HG03378 (cell line): ENCODE data around the gene ADPRM.
"Not testable (repeated sequence)": the region's sequence is repeated elsewhere in the genome, so short reads cannot be mapped to it uniquely, and the experiment has no call there.

ENCODE experiments used
- ATAC-seq: cut with Tn5 transposase; IDR thresholded peaks from one replicate; pipeline ENCODE4 v1.9.1; 2021; ENCODE audit warnings: mild to moderate bottlenecking, moderate library complexity; ENCODE audit not compliant: unreplicated experiment

ADPRM gene

DNA sequence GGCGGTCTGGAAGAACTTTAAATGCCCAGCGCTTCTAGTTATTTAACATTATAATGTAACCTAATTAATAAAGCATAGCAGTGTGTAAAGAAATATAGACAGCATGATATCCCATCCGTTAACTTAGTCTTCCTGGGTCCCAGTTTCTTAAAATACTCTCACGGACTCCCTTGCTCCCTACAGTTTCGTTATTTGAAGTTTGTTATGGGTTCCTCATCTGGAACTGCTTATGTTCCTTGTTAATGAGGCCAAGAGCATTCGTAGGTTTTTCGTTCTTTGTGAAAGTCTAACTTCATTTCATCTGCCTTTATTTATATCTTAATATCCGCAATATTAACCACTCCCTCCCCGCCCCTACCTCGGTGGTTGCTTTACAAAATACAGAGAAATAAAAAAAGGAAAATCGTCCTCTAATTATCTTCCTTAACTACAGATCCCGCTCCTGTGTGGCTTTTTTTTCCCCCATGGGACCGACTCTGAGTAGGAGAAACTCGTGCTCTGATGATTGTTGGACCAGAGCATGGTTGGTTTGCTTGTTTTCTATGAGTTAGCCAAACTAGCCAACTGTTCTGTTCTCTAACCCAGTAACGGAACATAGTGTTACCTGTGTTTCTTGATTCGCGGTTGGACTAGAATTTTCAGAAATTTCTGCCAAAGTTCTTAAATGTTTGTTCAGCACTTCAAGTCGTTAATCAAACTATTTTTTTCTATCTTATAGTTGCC lies 863 bp downstream of the ADPRM start:
- no peak for ATAC-seq

DNA sequence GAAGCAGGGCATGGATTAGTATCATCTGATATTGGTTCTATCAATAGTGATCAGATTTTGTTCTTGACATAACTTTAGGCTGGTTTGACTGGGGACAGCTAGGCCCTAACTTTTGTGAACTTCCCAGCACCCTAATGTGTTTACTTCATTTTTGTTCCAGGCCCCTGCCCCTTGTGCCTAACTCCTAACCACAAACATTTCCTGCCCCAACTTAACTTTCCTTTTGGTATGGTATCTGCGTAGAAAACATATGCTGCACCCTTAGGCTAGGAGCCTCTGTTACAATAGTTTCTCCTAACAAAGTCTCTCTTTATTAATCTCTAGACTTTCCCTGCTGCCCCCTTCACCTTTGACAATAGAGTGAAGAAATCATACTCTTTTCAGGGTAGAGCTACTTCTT lies 2.5 kb downstream of the ADPRM start:
- ATAC-seq: no peak

DNA sequence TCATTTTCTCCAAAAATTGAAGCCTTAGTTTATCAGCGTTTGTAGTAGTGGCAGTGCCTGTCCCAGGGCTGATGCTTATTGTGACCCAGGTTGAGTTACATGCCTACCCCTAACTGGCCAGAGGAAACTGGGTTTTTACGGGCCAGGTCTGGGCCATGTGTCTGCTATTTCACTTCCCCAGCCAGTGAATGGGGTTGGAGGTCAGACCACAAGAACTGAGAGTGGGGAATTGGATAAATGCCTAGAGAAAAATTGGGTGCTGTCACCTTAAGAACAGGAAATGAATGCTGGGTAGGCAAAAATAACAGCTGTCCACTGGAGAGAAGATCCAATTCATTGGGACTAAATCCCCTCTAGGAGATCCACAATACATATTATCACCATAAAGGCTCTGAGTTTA lies 5.2 kb downstream of the ADPRM start:
- ATAC-seq: no peak

DNA sequence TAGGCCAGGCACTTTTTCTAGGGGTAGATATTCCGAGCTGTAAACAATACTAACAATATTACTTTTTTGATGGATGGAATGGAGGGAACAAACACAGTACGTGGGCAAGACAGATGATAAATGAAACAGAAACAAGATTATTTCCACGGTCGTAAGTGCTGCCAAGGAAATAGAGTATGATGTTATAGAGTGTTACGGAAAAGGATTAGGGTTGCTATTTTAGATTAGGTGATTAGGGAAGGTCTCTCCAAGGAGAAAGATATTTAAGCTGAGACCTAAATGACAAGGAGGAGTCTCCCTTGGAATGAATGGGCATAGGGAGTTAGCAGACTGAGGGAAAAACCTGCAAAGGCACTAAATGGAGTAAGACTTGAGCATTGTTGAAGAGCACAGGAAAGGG lies 8.3 kb downstream of the ADPRM start:
- ATAC-seq: no peak

- no peak for ATAC-seq
Measured at GRCh38 chr17:10713318-10713717, 15.9 kb downstream of the ADPRM start.

- ATAC-seq: no peak
Measured at GRCh38 chr17:10716218-10716617, 18.8 kb downstream of the ADPRM start.

GRCh38 chr17:10718547-10718946 lies 21.2 kb downstream of the ADPRM start:
- ATAC-seq: no peak

- no peak for ATAC-seq
Measured at GRCh38 chr17:10724546-10725195, 27.3 kb downstream of the ADPRM start.

DNA sequence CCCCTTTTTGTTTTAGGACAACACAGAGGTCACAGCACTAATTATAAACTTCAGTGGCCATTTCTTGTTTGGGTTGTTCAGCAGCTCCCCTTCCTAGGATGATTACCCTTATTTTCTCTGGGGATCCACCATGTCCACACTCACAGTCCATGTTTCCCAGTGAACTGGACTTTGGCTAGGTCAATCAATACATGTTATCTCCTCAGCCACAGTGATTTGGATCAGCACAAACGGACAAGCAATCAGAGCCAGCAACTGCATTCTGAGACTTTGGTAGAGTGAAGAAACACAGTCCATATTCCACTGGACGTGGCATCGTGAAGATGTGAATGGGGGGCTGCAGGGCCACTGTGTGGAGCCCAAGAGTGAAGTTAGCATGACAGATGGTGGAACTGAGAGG lies 27.9 kb downstream of the ADPRM start:
- ATAC-seq: no peak

- no peak for ATAC-seq
Measured at GRCh38 chr17:10726196-10726595, 28.8 kb downstream of the ADPRM start.

GRCh38 chr17:10727192-10727591 lies 29.8 kb downstream of the ADPRM start:
- ATAC-seq: no peak

GRCh38 chr17:10728331-10728892 lies 31.0 kb downstream of the ADPRM start:
- ATAC-seq: no peak

DNA sequence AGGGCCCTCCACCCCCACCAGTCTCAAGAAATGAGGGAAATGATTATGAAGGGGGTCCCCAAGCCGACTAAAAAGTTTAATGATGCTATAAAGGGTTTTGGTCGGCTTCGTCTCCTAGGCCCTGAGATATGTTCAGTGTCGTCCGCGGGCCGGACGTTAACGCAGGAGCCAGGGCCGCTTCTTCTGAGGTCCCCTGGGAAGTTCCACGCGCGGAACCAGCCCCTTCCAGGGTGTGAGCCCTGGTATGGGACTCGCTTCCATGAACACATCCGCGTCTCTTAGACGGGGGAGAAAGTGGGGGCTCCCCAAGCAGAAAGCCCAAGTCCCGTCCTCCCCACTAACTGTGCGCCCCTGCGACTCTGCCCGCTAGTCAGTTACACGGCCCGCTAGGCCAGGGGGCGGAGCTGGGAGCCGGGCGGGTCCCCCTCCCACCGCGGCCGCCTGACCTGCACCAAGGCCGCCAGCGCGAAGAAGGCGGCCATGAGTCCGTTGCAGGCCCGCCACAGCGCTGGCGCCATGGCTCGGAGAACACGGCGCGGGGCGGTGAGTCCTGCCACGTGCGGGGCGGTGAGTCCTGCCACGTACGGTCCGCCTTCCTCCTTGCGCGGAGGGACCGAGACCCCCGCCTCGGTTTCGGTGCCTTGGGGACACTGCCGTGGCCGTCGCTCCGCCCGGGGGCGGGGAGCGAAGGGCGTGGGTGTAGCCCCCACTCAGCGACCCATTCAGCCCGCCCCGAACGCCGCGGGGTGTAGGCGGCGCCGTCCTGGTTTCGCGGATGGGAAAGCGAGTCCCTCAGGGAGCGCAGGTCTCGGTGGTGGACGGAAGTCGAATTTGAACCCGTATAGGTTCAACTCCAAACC lies 32.2 kb downstream of the ADPRM start, which contains the start of gene TMEM220:
Gene TMEM220, minus strand, starts transcription at position 690 of the 860 bp plus-strand sequence. Its CDS starts 172 bp downstream, at position 518.
- ATAC-seq: no peak

DNA sequence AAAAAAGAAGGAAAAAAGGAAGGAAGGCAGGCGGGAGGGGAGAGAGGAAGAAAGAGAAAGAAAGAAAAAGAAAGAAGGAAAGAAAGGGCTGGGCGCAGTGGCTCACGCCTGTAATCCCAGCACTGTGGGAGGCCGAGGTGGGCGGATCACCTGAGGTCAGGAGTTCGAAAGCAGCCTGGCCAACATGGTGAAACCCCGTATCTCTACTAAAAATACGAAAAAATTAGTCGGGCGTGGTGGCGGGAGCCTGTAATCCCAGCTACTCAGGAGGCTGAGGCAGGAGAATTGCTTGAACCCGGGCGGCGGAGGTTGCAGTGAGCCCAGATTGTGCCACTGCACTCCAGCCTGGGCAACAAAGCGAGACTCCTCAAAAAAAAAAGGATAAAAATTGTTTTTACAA lies 32.9 kb downstream of the ADPRM start:
- not testable (repeated sequence) for ATAC-seq

- no peak for ATAC-seq
Measured at GRCh38 chr17:10731408-10731879, 34.0 kb downstream of the ADPRM start.

DNA sequence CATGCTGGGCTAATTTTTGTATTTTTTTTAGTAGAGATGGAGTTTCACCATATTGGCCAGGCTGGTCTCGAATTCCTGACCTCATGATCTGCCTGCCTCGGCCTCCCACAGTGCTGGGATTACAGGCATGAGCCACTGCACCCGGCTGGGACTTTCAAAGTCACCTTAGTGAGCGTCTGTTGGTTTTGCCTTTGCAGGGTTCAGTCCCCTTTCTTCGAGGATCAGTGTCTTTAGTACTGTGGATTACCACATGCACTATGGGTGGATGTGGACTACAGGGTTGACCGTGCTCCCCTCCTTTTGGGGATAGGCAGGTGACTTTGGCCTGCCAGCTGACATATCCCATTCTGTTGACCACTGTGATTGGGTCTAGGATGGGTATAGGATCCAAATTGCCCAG lies 34.7 kb downstream of the ADPRM start:
- not testable (repeated sequence) for ATAC-seq

DNA sequence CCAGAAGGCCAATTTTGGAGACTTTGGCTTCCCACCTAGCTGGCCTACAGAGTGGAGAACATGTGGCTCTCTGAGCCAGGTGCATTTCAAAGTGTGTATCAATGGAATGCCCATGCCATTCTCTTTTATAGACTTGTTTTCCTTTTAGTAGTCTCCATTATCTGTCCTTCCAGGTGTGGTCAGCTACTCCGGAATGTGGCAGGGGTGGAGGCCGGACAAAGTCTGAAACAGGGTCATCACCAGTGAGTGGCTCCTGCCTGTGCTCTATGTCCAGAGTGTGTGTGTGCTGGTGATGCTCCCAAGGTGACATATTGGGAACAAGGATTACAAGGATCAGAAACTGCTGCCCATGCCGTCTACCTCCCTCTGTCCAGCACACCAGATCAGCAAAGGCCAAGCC lies 36.3 kb downstream of the ADPRM start:
- ATAC-seq: no peak

DNA sequence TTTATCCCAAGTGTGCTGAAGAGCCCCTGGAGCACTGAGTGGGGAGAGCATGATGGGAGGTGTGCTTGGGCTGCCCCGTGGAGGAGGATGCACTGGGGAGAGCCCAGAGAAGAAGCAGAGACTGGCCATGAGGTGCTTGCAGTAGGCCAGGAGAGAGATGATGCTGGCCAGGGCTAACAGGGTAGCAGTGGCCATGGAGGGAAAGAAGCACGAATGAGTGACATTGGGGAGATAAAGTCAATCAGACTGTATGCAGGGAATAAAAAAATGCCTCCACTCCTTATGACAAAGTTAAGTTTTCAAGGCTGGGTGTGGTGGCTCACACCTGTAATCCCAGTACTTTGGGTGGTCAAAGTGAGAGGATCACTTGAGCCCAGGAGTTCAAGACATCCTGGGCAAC lies 37.9 kb downstream of the ADPRM start:
- no peak for ATAC-seq

DNA sequence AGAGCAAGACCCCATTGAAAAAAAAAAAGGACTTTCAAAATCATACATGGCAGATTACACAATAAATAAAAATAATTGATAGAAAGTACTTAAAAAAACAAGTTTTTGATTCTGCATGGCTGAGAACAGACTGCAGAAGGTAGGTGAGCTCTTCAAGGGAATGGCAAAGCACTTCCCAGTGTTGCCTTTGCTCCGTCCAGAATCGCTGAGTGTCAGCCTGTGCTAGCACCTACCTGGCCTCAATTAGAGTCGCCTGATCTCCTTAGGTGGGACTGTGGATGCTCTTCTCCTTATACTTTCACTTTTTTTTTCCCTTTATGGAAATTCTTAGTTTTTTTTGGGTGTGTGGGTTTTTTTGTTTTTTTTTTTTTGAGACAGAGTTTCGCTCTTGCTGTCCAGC lies 38.4 kb downstream of the ADPRM start:
- ATAC-seq: no peak

- ATAC-seq: no peak
Measured at GRCh38 chr17:10737168-10737622, 39.8 kb downstream of the ADPRM start.

DNA sequence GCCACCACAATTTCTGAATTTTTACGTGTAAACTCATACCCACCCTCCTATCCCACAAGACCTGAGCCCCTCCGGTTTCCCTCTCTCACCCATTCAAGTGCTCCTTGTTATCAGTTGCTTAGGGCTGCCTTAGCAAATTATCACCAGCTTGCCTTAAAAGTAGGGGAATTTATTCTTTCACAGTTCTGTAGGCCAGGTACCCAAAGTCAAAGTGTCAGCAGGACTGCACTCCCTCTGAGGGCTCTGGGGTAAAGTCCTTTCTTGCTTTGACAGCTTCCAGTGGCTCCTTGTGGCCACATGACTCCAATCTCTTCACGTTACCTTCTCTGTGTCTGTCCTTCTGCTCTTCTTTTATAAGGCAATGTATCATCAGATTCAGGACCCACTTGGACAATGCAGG lies 40.3 kb downstream of the ADPRM start:
- no peak for ATAC-seq
